HEK293 (cell line): Measurements from ENCODE around the gene FNDC8.

Experiments used
- RBAK ChIP-seq: fragments of 450-650 bp; formaldehyde crosslinking; IDR thresholded peaks from 2 replicates; pipeline ENCODE4 v1.5.1; 2016; ENCODE audit warnings: missing biosample characterization, missing genetic modification characterization
- SP2 ChIP-seq: fragments of 450-650 bp; formaldehyde crosslinking; IDR thresholded peaks from 2 replicates; pipeline ENCODE4 v1.5.1; 2016; ENCODE audit warnings: missing biosample characterization, missing genetic modification characterization
- ZNF133 ChIP-seq: fragments of 450-650 bp; formaldehyde crosslinking; IDR thresholded peaks from 2 replicates; pipeline ENCODE4 v1.5.1; 2016; ENCODE audit warnings: missing biosample characterization, missing genetic modification characterization
- ZNF174 ChIP-seq: fragments of 450-650 bp; formaldehyde crosslinking; IDR thresholded peaks from 2 replicates; pipeline ENCODE4 v1.5.0; 2017; ENCODE audit warnings: missing biosample characterization, mild to moderate bottlenecking, missing genetic modification characterization
- ZNF274 ChIP-seq, 2 experiments: fragments of 200-500 bp in 1 of 2; fragments of 450-650 bp in 1 of 2; sonication (Bioruptor generic) in 1 of 2; formaldehyde crosslinking in 1 of 2; IDR thresholded peaks; 2 replicates each; pipeline versions ENCODE4 v1.5.1 to v1.6.1; 2014 to 2016; ENCODE audit warnings: borderline replicate concordance in 1 of 2, inconsistent platforms in 1 of 2, low read length in 1 of 2, missing biosample characterization in 1 of 2, missing genetic modification characterization in 1 of 2
- ZNF558 ChIP-seq: fragments of 450-650 bp; formaldehyde crosslinking; IDR thresholded peaks from 2 replicates; pipeline ENCODE4 v1.5.1; 2016; ENCODE audit warnings: missing biosample characterization, missing genetic modification characterization
- ZNF629 ChIP-seq: fragments of 450-650 bp; formaldehyde crosslinking; IDR thresholded peaks from 2 replicates; pipeline ENCODE4 v1.5.1; 2017; ENCODE audit warnings: missing biosample characterization, missing genetic modification characterization
- TF ChIP-seq, protein P1 (sequence below): fragments of 450-650 bp; formaldehyde crosslinking; IDR thresholded peaks from 2 replicates; pipeline ENCODE4 v1.5.1; 2016; ENCODE audit warnings: missing biosample characterization, missing genetic modification characterization
- TF ChIP-seq, protein P2 (sequence below): sonication (generic); formaldehyde crosslinking; IDR thresholded peaks from 2 replicates; pipeline ENCODE4 v1.8.1; 2022; ENCODE audit warnings: mild to moderate bottlenecking, moderate library complexity, missing genetic modification reagents
- TF ChIP-seq, protein P3 (sequence below): fragments of 450-650 bp; formaldehyde crosslinking; IDR thresholded peaks from 2 replicates; pipeline ENCODE4 v1.5.1; 2017; ENCODE audit warnings: missing biosample characterization, missing genetic modification characterization
- TF ChIP-seq, protein P4 (sequence below): fragments of 450-650 bp; formaldehyde crosslinking; IDR thresholded peaks from 2 replicates; pipeline ENCODE4 v1.5.1; 2016; ENCODE audit warnings: missing biosample characterization, missing genetic modification characterization

DNA sequence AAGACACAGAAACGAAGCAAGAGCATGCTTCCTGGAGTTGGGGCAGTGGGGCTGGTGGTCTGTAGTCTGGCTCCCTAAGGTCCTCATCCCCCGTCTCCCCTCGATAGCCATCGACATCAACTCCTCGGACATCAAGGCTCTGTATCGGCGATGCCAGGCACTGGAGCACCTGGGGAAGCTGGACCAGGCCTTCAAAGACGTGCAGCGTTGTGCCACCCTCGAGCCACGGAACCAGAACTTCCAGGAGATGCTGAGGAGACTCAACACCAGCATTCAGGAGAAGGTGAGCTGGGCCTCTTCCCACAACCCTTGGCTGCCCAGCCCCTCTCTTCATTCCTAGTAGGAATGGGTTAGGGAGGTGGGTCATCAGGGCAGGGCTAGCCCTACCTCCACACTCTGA lies 28.5 kb downstream of the FNDC8 start:
- TF ChIP-seq, protein P1, sequence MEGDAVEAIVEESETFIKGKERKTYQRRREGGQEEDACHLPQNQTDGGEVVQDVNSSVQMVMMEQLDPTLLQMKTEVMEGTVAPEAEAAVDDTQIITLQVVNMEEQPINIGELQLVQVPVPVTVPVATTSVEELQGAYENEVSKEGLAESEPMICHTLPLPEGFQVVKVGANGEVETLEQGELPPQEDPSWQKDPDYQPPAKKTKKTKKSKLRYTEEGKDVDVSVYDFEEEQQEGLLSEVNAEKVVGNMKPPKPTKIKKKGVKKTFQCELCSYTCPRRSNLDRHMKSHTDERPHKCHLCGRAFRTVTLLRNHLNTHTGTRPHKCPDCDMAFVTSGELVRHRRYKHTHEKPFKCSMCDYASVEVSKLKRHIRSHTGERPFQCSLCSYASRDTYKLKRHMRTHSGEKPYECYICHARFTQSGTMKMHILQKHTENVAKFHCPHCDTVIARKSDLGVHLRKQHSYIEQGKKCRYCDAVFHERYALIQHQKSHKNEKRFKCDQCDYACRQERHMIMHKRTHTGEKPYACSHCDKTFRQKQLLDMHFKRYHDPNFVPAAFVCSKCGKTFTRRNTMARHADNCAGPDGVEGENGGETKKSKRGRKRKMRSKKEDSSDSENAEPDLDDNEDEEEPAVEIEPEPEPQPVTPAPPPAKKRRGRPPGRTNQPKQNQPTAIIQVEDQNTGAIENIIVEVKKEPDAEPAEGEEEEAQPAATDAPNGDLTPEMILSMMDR (tag by site-specific recombination) = no peak
- TF ChIP-seq, protein P2, sequence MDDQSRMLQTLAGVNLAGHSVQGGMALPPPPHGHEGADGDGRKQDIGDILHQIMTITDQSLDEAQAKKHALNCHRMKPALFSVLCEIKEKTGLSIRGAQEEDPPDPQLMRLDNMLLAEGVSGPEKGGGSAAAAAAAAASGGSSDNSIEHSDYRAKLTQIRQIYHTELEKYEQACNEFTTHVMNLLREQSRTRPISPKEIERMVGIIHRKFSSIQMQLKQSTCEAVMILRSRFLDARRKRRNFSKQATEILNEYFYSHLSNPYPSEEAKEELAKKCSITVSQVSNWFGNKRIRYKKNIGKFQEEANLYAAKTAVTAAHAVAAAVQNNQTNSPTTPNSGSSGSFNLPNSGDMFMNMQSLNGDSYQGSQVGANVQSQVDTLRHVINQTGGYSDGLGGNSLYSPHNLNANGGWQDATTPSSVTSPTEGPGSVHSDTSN (CRISPR knock-in tag) = no peak
- TF ChIP-seq ZNF133 (tag by site-specific recombination) (no peak), RBAK (no peak), SP2 (no peak), ZNF558 (no peak), ZNF174 (tag by site-specific recombination) (no peak), ZNF629 (tag by site-specific recombination) (no peak), ZNF274 (IDR thresholded peaks at IDR 0.05; ENCODE audit: low read length) (no peak), ZNF274 (tag by site-specific recombination; IDR thresholded peaks at IDR 0.05; ENCODE audit: borderline replicate concordance) (no peak)
- TF ChIP-seq, protein P3, sequence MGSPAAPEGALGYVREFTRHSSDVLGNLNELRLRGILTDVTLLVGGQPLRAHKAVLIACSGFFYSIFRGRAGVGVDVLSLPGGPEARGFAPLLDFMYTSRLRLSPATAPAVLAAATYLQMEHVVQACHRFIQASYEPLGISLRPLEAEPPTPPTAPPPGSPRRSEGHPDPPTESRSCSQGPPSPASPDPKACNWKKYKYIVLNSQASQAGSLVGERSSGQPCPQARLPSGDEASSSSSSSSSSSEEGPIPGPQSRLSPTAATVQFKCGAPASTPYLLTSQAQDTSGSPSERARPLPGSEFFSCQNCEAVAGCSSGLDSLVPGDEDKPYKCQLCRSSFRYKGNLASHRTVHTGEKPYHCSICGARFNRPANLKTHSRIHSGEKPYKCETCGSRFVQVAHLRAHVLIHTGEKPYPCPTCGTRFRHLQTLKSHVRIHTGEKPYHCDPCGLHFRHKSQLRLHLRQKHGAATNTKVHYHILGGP = no peak
- TF ChIP-seq, protein P4, sequence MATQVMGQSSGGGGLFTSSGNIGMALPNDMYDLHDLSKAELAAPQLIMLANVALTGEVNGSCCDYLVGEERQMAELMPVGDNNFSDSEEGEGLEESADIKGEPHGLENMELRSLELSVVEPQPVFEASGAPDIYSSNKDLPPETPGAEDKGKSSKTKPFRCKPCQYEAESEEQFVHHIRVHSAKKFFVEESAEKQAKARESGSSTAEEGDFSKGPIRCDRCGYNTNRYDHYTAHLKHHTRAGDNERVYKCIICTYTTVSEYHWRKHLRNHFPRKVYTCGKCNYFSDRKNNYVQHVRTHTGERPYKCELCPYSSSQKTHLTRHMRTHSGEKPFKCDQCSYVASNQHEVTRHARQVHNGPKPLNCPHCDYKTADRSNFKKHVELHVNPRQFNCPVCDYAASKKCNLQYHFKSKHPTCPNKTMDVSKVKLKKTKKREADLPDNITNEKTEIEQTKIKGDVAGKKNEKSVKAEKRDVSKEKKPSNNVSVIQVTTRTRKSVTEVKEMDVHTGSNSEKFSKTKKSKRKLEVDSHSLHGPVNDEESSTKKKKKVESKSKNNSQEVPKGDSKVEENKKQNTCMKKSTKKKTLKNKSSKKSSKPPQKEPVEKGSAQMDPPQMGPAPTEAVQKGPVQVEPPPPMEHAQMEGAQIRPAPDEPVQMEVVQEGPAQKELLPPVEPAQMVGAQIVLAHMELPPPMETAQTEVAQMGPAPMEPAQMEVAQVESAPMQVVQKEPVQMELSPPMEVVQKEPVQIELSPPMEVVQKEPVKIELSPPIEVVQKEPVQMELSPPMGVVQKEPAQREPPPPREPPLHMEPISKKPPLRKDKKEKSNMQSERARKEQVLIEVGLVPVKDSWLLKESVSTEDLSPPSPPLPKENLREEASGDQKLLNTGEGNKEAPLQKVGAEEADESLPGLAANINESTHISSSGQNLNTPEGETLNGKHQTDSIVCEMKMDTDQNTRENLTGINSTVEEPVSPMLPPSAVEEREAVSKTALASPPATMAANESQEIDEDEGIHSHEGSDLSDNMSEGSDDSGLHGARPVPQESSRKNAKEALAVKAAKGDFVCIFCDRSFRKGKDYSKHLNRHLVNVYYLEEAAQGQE (tag by site-specific recombination) = no peak
